Keratinocyte (primary cell): ENCODE measurements around the gene CST7.

Experiments used
- EZH2 ChIP-seq: IDR thresholded peaks from one replicate; pipeline ENCODE4 v1.6.1; 2012; ENCODE audit warnings: inconsistent platforms, mild to moderate bottlenecking, low read length, moderate library complexity
- TF ChIP-seq, protein P1 (sequence below), 3 experiments: IDR thresholded peaks in 1 of 3; conservative IDR thresholded peaks in 1 of 3; optimal IDR thresholded peaks in 1 of 3; 2 replicates in 2 of 3; 3 replicates in 1 of 3; pipeline versions ENCODE3 to v1.5.1; 2011; ENCODE audit warnings: low read length in 3 of 3, mild to moderate bottlenecking in 3 of 3, moderate library complexity in 2 of 3, control low read depth in 1 of 3, inconsistent platforms in 1 of 3; ENCODE audit not compliant: insufficient read depth in 2 of 3; ENCODE audit errors: extremely low read depth in 1 of 3

DNA sequence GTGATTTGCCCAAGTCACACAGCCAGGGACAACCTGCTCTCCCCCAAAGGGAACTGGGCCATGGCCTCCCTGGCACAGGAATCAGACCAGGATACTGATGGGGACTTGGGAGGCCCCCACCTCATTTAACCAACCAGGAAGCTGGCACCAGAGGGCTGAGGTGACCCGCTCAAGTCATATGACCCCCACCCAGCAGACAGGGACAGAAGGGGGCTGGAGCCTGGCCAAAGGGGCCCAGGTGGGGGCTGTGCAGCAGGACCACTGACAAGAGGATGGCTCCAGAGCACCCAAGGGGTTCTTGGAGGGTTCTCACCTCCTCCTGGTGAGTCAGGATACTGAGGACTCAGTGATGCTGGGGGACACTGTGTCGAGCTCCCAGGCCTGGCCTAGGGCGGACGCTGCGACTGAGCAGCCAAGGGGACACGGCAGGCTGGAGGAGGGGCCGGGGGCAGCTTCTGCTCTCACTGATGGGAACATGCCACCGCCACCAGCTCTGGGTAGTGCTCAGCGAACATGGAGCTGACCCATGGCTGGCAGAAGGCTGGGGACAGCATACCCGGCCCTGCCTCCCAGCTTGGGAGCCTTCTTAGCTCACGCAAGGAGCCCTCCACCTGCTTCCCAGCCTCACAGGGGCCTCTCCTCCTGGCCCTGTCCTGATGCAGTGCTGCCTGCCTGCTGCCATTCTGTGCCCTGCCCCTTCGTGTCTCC, 1.2 kb downstream of the CST7 start:
- TF ChIP-seq, protein P1, sequence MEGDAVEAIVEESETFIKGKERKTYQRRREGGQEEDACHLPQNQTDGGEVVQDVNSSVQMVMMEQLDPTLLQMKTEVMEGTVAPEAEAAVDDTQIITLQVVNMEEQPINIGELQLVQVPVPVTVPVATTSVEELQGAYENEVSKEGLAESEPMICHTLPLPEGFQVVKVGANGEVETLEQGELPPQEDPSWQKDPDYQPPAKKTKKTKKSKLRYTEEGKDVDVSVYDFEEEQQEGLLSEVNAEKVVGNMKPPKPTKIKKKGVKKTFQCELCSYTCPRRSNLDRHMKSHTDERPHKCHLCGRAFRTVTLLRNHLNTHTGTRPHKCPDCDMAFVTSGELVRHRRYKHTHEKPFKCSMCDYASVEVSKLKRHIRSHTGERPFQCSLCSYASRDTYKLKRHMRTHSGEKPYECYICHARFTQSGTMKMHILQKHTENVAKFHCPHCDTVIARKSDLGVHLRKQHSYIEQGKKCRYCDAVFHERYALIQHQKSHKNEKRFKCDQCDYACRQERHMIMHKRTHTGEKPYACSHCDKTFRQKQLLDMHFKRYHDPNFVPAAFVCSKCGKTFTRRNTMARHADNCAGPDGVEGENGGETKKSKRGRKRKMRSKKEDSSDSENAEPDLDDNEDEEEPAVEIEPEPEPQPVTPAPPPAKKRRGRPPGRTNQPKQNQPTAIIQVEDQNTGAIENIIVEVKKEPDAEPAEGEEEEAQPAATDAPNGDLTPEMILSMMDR (optimal IDR thresholded peaks at IDR 0.05 in 1 of 3, IDR thresholded peaks at IDR 0.05 in 1 of 3, conservative IDR thresholded peaks at IDR 0.05 in 1 of 3; ENCODE audit: extremely low read depth in 1 of 3, insufficient read depth in 2 of 3, low read length in 3 of 3): no peak
- TF ChIP-seq EZH2: no peak
